ENCODE measurements around the gene CPNE8. TPM values are rescaled to one million over a fixed set of nuclear protein-coding genes. Genes with fewer than 3 reads are reported as not detected.

Gene CPNE8
- total RNA-seq, 1 experiment from 2014 or later = 10.7 TPM

- no peaks in the 10 kb centered on the region for H3K9me2 ChIP-seq (ENCODE audit: insufficient read depth)
- H3K36me3 ChIP-seq (ENCODE audit: low read depth) = no peaks in the 10 kb centered on the region
- no peaks in the 10 kb centered on the region for H3F3A ChIP-seq (ENCODE audit: insufficient read depth, low read depth)
- POLR2A ChIA-PET (ENCODE audit: unreplicated experiment) = no interaction called here
- no peak for DNase-seq
- H3K27ac ChIP-seq = no peak overlapping the region
- H3K9me3 ChIP-seq (ENCODE audit: insufficient read depth, low read depth) = no peaks in the 10 kb centered on the region; the same call in 1 of the 2 replicates
- no peaks in the 10 kb centered on the region for H3K79me2 ChIP-seq (ENCODE audit: low read depth)
- TF ChIP-seq EZH2 (IDR thresholded peaks at IDR 0.05; ENCODE audit: low read depth) = no peak
- TF ChIP-seq, protein P1, sequence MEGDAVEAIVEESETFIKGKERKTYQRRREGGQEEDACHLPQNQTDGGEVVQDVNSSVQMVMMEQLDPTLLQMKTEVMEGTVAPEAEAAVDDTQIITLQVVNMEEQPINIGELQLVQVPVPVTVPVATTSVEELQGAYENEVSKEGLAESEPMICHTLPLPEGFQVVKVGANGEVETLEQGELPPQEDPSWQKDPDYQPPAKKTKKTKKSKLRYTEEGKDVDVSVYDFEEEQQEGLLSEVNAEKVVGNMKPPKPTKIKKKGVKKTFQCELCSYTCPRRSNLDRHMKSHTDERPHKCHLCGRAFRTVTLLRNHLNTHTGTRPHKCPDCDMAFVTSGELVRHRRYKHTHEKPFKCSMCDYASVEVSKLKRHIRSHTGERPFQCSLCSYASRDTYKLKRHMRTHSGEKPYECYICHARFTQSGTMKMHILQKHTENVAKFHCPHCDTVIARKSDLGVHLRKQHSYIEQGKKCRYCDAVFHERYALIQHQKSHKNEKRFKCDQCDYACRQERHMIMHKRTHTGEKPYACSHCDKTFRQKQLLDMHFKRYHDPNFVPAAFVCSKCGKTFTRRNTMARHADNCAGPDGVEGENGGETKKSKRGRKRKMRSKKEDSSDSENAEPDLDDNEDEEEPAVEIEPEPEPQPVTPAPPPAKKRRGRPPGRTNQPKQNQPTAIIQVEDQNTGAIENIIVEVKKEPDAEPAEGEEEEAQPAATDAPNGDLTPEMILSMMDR (conservative IDR thresholded peaks at IDR 0.05) = no peak
- no TSS peak for BruUV-seq (replicated peaks)
- H4K20me1 ChIP-seq (ENCODE audit: insufficient read depth) = no peaks in the 10 kb centered on the region
- no peaks in the 10 kb centered on the region for H3K27me3 ChIP-seq (ENCODE audit: insufficient read depth, low read depth)
- intact Hi-C loops (cut with micrococcal nuclease; ENCODE audit: unreplicated experiment) = no loop called here
- no peak overlapping the region for H3K4me2 ChIP-seq
- H3K4me1 ChIP-seq (replicated peaks; ENCODE audit: insufficient read depth) = no peaks in the 10 kb centered on the region
- no peak overlapping the region for H2AFZ ChIP-seq
- H3K4me3 ChIP-seq = no peak overlapping the region
- CTCF ChIA-PET = no interaction called here
Measured at GRCh38 chr12:38887770-38888169, 17.6 kb downstream of the CPNE8 start.

GRCh38 chr12:38886931-38887330 is 18.5 kb downstream of the CPNE8 start:
- CTCF ChIA-PET = no interaction called here
- H2AFZ ChIP-seq = no peak overlapping the region
- H3K27ac ChIP-seq = no peak overlapping the region
- TF ChIP-seq, protein P1 (conservative IDR thresholded peaks at IDR 0.05) = no peak
- TF ChIP-seq EZH2 (IDR thresholded peaks at IDR 0.05; ENCODE audit: low read depth) = no peak
- intact Hi-C loops (cut with micrococcal nuclease; ENCODE audit: unreplicated experiment) = no loop called here
- no peaks in the 10 kb centered on the region for H3K4me1 ChIP-seq (replicated peaks; ENCODE audit: insufficient read depth)
- no peak overlapping the region for H3K4me3 ChIP-seq
- no peaks in the 10 kb centered on the region for H3K9me2 ChIP-seq (ENCODE audit: insufficient read depth)
- POLR2A ChIA-PET (ENCODE audit: unreplicated experiment) = no interaction called here
- H3F3A ChIP-seq (ENCODE audit: insufficient read depth, low read depth) = no peaks in the 10 kb centered on the region
- no peaks in the 10 kb centered on the region for H3K36me3 ChIP-seq (ENCODE audit: low read depth)
- H3K9me3 ChIP-seq (ENCODE audit: insufficient read depth, low read depth) = no peaks in the 10 kb centered on the region
- no peaks in the 10 kb centered on the region for H4K20me1 ChIP-seq (ENCODE audit: insufficient read depth)
- no peak for DNase-seq
- no peaks in the 10 kb centered on the region for H3K79me2 ChIP-seq (ENCODE audit: low read depth)
- no TSS peak for BruUV-seq (replicated peaks)
- no peak overlapping the region for H3K4me2 ChIP-seq
- H3K27me3 ChIP-seq (ENCODE audit: insufficient read depth, low read depth) = no peaks in the 10 kb centered on the region

DNA sequence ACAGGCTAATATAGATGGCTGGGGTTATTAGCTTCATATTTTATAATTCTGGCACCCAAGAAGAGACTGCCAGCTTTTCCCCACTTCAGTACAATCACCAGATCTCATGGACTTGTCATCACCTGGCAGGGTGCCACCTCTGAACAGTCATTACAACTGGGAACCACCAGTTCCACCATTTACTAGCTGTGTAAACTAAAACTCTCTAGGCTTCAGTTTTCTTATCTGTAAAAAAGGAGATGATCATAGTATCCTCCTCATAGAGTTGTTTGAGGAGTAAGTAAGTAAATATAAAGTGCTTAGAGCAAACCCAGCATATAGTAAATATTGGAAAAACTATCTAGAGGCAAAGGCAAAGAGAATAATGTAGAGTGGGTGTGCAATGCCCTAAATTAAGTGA is 19.3 kb downstream of the CPNE8 start:
- Histone ChIP-seq H3K36me3 (ENCODE audit: low read depth) (no peaks in the 10 kb centered on the region), H4K20me1 (ENCODE audit: insufficient read depth) (no peaks in the 10 kb centered on the region), H2AFZ (no peak overlapping the region), H3K4me2 (no peak overlapping the region), H3K9me2 (ENCODE audit: insufficient read depth) (no peaks in the 10 kb centered on the region), H3K79me2 (ENCODE audit: low read depth) (no peaks in the 10 kb centered on the region), H3K4me1 (replicated peaks; ENCODE audit: insufficient read depth) (no peaks in the 10 kb centered on the region), H3K27ac (no peak overlapping the region), H3K4me3 (no peak overlapping the region), H3F3A (ENCODE audit: insufficient read depth, low read depth) (no peaks in the 10 kb centered on the region), H3K9me3 (ENCODE audit: insufficient read depth, low read depth) (no peaks in the 10 kb centered on the region), H3K27me3 (ENCODE audit: insufficient read depth, low read depth) (no peaks in the 10 kb centered on the region)
- DNase-seq = peak in 1 of 2 experiments; percentile 8
- BruUV-seq (replicated peaks) = no TSS peak
- intact Hi-C loops (cut with micrococcal nuclease; ENCODE audit: unreplicated experiment) = no loop called here
- ChIA-PET POLR2A (ENCODE audit: unreplicated experiment) (interaction anchor here (0.6 kb wide), 1 partner anchor 168 kb away, joined by 3 read pairs; no protein-coding TSS in a partner anchor), CTCF (no interaction called here)
- TF ChIP-seq, protein P1 (conservative IDR thresholded peaks at IDR 0.05) = no peak
- TF ChIP-seq EZH2 (IDR thresholded peaks at IDR 0.05; ENCODE audit: low read depth) = no peak
